Measurements from ENCODE around the gene CORO2B. TPM values are rescaled to one million over a fixed set of nuclear protein-coding genes. Genes with fewer than 3 reads are reported as not detected.
"Not testable (repeated sequence)": the region's sequence is repeated elsewhere in the genome, so short reads cannot be mapped to it uniquely, and the experiment has no call there.

CORO2B gene
- total RNA-seq, 1 donor from 2014 or later = not detected

DNA sequence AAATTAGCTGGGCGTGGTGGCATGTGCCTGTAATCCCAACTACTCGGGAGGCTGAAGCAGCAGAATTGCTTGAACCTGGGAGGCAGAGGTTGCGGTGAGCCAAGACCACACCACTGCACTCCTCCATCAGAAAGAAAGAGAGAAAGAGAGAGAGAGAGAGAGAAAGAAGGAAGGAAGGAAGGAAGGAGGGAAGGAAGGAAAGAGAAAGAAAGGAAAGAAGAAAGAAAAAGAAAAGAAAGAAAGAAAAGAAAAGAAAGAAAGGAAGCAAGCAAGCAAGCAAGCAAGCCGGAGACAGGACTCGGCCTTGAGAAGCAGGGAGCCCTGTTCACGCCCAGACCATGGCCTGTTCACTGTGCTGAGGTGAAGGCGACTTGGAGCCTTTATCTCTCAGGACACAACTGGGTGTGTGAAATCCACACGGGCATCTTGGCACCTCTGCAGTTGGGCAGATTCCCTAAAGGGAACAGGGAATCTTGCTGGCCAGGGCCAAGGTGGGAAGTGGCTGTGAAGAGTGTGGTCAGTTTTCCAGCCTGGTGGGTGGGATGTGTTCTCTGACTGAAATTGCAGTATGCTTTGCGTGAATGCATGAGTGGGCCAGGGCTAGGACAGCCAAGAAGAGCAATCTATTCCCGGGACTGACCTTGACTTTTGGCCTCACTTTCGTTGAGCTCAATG lies 90.3 kb downstream of the CORO2B start:
- intact Hi-C loops (cut with micrococcal nuclease) = no loop called here

DNA sequence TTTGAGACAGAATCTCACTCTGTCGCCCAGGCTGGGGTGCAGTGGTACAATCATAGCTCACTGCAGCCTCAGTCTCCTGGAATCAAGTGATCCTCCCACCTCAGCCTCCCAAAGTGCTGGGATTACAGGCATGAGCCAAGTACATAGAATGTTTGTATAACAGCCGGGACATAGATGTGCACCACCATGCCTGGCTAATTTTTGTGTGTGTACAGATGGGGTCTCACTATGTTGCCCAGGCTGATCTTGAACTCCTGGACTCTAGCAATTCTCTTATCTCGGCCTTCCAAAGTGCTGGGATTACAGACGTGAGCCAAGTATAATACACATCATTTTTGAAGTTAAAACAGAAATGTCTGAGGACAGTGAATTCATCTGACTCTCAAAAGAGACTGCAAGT lies 93.5 kb downstream of the CORO2B start:
- intact Hi-C loops (cut with micrococcal nuclease) = loop anchor here (10.0 kb wide), 1 partner anchor 417 kb away; no protein-coding TSS in a partner anchor

DNA sequence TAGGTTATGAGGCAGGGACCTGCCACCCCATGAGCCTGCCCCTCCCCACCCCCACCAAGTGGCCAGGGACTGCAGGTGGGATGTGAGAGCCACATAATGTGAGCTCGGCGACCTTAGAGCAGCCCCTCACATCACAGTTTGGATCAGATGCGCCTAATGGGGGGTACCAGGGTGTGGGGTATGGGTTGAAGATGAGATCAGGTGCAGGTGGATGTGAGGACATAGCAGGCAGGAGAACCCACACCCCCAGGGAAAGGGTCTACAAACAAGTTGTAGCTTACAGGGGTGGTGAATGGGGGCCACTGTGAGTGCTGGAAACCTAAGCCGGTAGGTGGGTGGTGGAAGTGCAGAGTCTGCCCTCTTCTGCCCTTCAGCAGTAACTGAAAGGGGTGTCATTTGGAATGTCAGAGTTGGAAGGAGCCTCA lies 94.0 kb downstream of the CORO2B start:
- intact Hi-C loops (cut with micrococcal nuclease) = loop anchor here (10.0 kb wide), 1 partner anchor 418 kb away; no protein-coding TSS in a partner anchor

DNA sequence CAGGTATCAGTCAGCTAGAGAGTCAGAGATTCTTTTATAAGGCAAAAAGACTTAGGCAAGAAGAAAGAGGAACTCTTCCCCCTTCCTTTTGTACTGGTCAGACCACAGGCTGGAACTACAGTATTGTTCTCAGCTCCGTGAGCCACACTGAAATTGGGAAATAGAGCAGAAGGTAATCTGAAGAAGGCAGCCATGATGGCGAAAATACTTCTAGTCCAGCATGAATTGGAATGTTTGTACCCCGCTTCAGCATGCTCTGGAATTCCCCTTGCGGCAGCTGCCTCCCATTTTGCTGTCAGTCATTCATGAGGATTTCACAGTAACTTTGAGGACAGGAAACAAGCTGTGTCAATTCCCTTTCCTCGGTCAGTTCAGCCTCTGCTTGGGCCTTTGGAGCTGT lies 96.2 kb downstream of the CORO2B start:
- intact Hi-C loops (cut with micrococcal nuclease) = loop anchor here (2.0 to 10.0 kb wide), 3 partner anchors 116 to 420 kb away; no protein-coding TSS in a partner anchor

DNA sequence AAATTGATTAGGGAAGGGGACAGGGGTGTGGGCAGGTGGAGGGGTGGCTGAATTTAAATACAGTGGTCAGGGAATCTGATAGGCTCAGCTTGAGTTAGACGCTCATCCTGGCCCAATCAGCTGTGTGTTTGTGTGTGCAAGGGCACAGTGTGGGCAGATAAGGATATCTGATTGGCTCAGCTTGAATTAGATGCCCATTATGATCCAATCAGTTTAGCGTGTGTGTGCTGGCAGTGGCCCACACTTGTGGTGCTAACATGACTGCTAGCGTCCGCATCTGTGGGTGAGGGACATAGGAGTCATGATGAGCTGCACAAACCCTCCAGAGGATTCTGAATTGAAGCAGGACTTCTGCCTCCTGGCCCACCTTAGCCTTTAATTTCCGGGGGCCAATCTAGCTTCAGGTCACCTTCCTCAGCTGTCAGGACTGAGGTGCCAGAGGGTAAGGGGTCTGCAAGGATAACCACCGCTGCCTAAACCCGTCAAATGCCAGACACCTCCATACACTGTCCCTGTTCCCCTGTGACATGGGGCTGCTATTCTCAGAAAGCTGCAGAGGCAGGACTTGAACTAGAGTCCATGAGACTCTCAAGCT lies 97.3 kb downstream of the CORO2B start:
- intact Hi-C loops (cut with micrococcal nuclease) = loop anchor here (10.0 kb wide), 1 partner anchor 421 kb away; no protein-coding TSS in a partner anchor

DNA sequence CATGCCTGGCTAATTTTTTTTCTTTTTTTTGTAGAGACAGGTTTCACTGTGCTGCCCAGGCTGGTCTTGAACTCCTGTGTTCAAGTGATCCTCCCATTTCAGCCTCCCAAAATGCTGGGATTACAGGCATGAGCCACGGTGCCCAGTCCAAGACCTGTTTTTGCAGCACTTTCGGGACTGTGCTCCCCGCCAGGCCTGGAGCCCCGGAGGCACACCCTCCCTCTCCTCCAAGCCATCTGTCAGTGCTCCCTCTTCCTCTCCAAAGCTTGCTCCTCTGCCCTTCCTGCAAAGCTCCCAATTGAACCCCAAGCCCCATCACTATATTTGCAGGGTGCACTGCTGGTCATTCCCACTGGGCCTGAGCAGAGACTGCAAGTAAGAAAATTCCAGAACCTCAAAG lies 98.1 kb downstream of the CORO2B start:
- intact Hi-C loops (cut with micrococcal nuclease) = loop anchor here (10.0 kb wide), 1 partner anchor 422 kb away; no protein-coding TSS in a partner anchor

DNA sequence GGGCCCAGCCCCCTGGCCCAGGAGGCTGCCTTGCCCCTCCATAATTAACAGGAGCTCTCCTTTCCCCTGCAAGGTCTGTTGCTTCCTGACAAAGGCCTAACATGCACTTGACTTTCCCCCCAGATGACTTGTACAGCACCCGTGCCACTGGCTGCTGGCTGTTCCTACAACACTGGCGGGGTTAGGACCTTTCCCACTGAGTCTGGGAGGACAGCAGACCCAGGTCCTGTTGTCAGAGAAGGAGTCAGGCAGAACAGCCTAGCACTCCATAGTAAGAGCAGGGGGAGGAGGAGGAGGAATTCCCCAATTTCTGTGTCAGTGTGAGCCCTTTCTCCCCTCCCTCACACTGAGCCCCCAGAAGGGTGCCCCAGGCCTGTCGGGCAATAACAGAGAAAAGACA lies 99.2 kb downstream of the CORO2B start:
- intact Hi-C loops (cut with micrococcal nuclease) = loop anchor here (10.0 kb wide), 1 partner anchor 423 kb away; no protein-coding TSS in a partner anchor

DNA sequence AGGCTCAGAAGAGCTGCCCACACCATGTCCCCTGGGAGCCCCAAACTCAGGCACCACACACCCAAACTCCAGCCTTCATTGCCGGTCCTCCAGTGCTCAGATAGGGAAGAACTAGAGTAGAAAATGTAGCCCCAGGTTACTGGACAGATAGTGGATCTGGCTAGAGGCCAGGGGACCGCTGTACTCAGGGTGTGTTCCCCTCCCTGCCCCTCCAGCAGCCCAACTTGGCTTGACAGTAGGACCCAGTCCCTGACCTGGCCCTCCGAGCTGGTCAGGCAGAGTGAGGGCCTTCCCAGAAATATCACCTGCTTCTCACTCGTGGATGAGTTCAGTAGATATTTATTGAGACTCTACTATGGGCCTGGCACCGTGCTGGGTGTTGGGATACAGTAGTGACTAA lies 100.0 kb downstream of the CORO2B start:
- intact Hi-C loops (cut with micrococcal nuclease) = loop anchor here (10.0 kb wide), 1 partner anchor 424 kb away; no protein-coding TSS in a partner anchor

DNA sequence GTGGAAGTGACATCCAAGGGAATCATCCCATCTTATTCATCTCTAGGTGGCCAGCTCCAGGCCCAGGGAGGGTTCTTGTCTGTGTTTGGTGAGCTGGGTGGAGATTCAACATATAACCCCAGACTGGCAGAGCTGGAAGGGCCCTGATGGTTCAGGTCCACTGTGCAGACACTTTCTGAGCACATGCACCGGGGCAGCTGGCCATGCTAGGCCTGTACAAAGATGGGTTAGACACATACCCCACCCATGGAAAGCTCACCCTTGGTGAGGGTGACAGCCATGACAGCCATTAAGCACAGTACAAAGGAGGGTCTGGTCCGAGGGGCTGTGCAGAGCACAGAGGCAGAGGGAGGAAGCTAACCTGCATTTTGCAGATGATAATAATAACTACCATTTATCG lies 100.4 kb downstream of the CORO2B start:
- intact Hi-C loops (cut with micrococcal nuclease) = loop anchor here (10.0 kb wide), 1 partner anchor 424 kb away; no protein-coding TSS in a partner anchor

DNA sequence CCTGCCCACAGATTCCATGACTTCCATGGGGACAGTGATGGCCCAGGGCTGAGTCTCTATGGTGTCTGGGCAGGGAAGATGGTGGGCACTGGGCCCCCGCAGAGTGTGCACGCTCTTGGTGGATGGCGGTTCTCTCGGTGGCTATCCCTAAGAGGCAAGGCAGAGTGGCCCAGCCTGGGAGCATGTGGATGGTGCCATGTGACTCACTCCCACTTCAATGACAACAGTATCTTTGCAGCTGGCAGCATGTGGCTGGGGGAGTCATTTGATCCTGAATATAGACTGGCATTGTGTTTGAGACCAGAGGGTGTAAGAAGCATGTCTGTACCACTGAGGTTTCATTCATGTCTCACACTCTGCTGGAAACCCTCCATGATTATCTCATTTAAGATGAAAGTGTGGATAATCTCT lies 101.2 kb downstream of the CORO2B start:
- intact Hi-C loops (cut with micrococcal nuclease) = loop anchor here (10.0 kb wide), 1 partner anchor 425 kb away; no protein-coding TSS in a partner anchor

DNA sequence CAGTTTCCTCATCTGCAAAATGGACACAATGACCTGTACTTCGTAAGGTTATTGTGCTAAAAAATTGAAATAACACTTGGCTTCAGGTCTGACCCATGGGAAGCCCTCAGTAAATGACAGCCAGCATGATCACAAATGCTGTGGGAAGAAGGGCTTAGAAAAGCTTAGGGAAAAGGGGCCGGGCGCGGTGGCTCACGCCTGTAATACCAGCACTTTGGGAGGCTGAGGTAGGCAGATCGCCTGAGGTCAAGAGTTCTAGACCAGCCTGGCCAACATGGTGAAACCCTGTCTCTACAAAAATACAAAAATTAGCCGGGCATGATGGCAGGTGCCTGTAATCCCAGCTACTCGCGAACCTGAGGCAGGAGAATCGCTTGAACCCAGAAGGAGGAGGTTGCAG lies 102.0 kb downstream of the CORO2B start:
- intact Hi-C loops (cut with micrococcal nuclease) = not testable (repeated sequence)

DNA sequence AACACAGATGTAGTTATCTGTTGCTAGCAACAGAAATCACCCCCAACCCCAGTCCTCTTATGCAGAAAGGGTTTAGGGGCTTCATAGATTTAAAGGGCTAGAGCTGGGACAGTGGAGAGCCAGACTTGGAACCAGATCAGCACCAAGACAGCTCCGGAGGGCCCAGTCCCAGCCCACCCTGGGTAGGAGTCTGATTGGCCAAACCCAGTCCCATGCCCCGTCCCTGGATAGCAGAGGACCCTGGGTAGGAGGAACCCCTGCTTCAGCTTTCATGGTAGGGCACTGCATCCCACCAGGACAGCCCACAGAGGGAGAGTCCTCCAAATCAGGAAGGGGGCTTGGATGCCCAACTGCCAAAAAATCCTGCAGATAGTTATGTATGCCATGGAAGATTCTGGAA lies 103.0 kb downstream of the CORO2B start:
- intact Hi-C loops (cut with micrococcal nuclease) = no loop called here

DNA sequence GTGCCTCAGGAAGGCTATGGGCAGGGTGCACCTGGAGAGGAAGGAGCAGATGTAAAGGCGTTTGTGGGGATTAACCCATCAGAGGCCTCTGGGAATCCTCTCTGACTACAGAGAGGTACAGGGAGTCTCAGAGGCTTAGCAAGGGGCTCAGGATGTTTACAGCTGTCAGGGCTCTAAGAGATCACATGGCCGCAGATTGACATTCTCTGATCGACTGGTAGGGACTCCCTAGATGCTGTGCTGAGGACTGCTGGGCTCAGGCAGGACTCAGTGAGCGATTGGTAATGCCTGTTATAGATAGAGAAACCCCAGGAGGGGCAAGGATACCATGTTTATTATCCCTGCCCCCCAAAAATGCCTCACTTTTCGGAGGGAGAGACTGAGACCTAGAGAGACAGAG lies 103.5 kb downstream of the CORO2B start:
- intact Hi-C loops (cut with micrococcal nuclease) = no loop called here

DNA sequence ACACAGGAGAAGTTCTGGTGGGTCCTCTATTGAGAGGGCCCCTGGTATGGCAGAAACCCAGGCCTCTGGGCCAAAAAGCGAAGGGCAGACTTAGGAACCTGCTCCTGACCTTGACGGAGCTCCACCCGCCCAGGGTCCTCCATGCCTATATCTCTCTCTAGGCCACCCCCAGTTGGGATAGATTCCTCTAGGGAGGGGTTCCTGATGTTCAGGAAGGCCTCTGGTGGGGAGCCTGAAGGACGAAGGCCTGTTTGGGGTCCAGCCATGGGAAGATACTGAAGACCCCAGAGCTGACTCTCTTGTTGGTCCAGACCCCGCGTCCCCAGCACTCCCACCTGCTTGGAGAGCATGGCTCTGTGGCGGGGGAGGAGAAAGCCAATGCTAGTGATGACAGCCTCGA lies 104.2 kb downstream of the CORO2B start:
- intact Hi-C loops (cut with micrococcal nuclease) = no loop called here

DNA sequence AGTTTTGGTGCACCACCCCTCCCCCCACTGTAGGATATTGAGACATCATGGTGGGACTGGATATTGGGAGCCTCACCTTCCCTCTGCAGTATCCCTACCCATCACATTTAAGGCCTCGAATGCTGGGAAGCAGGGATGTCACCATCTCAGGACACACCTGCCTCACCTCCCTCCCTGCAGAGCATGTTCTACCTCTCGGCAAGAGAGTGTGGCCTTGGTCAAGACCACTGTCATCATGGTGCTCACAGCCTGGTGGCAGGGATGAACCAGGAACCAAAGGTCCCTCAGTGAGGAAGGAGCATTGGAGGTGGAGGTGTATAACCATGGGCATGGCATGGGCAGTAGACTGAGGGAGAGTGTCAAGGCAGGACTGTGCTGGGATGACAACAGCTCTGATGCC lies 104.8 kb downstream of the CORO2B start:
- intact Hi-C loops (cut with micrococcal nuclease) = no loop called here

DNA sequence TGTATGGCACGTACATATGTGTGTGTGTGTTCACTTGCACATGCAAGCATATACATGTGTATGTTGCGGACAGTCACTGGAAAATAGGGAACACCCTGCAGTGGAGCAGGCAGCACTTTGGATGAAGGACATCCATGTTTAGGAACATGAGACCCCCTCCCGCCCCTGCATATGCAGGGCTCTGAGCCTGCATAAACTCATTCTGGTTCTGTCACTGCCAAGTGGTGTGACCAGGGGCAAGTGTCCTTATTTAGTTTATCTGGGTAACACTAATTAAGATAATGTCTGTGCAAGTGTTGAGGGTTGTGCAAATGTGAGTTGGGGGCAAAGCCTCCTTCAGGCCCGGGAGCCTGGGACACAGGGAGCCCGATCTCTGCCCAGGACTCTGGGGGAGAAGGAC lies 105.7 kb downstream of the CORO2B start:
- intact Hi-C loops (cut with micrococcal nuclease) = no loop called here

DNA sequence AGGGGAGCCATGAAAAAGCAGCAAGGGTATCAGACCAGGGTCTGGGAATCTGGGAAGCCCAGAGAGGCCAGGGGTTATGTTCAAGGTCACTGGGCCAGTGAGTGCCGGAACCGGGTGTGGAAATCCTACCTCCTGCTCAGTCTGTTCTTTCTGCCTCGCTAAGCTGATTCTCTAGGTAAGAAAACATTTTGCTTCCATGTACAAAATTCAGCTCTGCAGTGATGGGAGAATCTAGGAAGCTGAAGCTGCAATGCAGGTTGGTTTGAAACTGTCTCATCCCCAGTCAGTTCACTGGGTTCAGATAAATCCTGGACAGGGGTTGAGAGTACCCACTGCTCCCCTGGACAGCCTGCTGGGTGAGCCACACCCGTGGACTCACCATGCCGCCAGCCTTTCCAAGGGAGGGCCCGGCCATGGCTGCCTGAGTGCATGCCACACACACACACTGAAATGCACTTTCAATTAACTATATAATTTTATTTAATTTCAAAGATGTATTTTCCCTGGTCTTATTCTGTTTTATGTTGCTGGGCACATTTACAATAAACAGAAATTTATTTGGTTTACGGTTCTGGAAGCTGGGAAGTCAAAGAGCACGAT lies 108.4 kb downstream of the CORO2B start:
- intact Hi-C loops (cut with micrococcal nuclease) = no loop called here

DNA sequence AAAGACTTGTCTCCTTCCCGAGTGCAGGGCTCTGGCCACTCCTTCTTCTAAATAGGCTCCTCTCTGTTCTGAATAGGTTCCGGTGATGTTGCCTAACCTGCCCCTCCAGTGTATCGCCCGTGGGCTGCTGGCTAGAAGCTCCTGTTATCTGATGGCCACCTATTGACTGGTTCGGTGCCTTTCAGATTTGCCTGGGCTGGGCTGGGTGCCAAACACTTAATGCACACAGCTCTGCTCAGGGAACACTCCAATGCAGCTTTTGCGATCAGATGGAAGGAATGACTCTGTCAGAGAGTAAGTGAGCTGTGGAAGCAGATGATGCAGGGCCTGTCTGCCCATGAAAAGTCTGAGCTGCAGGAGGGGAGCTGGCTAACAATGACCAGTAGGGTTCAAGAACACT lies 112.9 kb downstream of the CORO2B start:
- intact Hi-C loops (cut with micrococcal nuclease) = no loop called here

DNA sequence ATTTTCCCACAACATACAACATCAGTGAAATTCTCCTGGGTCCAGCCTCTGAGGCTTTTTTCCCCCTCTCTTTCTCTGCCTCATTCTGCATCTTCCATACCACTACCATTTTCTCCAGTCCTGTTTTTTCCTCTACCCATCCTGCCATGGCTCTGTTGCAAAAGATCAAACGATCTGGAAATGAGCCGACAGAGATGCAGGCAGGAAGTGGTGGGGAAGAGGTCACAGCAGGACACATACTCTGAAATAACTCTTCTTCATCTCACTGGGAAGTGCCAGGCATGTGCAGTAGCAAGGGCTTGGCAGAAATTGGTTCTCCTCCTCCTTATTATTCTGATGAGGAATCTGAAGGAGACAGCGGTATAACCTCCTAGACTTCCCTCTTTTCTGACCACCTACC lies 114.3 kb downstream of the CORO2B start:
- intact Hi-C loops (cut with micrococcal nuclease) = no loop called here

DNA sequence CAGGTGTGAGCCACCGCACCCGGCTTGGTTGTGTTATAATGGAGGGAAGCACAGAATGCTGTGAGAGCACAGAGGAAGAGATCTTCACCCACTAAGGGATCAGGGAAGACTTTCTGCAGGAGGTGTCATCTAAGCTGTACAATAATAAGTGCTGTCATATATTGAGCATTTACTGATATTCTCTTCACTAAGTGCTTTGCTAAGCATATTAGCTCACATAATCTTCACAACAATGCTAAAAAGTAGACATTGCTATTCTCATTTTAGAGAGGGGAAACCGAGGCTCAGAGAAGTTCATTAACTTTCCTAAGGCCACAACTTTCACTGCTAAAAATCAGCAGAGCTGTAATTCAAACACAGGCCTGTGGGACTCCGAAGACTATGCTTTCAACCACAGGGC lies 115.3 kb downstream of the CORO2B start:
- intact Hi-C loops (cut with micrococcal nuclease) = no loop called here

DNA sequence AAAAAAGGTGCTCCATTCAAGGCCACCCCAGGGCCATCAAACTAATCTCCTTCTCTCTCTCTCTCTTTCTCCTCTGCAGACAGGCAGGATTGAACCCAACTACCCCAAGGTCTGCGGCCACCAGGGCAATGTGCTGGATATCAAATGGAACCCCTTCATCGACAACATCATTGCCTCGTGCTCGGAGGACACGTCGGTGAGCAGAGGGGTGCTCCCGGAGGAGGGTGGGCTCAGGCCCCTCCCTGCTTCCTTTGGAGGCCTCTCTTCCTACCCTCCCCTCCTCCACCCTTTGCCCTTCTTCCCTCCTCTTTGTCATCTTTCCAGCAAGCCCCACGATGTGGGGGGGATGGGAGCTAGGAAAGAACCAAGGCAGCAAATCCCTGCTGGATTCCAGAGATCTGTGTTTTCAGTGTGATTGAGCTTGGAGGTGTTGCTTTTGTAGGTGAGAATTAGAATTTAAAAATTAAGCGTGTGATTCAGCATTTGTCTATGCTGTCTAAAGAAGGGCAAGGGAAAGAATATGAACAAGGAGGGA lies 116.3 kb downstream of the CORO2B start:
- intact Hi-C loops (cut with micrococcal nuclease) = no loop called here
